Endometrial microvascular endothelial cells (primary cell): ENCODE results near the gene LIG3. TPM values are rescaled to one million over a fixed set of nuclear protein-coding genes. Genes with fewer than 3 reads are reported as not detected.
"Not testable (repeated sequence)": the region's sequence is repeated elsewhere in the genome, so short reads cannot be mapped to it uniquely, and the experiment has no call there.

Source experiments
- in situ Hi-C: cut with HindIII; loops from 2 replicates; pipeline ENCODE4 v1.10.0; 2017; ENCODE audit warnings: low sequenced_read_pairs, low pct_unique_long_range_greater_than_20kb; ENCODE audit errors: inconsistent ontology term
- total RNA-seq: library from RNA; depleted of rRNA; stranded (reverse); fragments of >200 nt; gene quantifications from one replicate; pipeline ENCODE4 v1.2.3, GENCODE V29; 2015; ENCODE audit errors: inconsistent ontology term

LIG3 gene
- total RNA-seq, result 48.2 TPM

DNA sequence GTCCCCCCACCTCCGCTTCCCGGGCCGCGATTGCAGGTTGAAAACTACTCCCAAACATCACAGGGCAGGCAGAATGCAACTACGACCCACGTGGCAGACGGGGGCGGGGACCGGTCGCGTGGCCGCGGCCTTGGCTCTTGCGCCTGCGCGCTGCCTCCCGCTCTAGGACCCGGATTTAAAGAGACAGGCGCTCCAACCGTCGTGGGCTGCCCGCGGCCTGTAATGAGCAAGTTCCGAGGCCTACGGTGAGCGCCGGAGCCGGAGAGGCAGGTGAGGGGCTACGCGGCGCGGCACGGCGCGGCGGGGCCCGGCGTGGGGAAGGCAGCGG lies at the start of gene LIG3:
LIG3 (plus strand) TSS at position 160 of the 328 bp plus-strand sequence. CDS start 2,494 bp downstream, outside the sequence.
- in situ Hi-C loops, result no loop called here

DNA sequence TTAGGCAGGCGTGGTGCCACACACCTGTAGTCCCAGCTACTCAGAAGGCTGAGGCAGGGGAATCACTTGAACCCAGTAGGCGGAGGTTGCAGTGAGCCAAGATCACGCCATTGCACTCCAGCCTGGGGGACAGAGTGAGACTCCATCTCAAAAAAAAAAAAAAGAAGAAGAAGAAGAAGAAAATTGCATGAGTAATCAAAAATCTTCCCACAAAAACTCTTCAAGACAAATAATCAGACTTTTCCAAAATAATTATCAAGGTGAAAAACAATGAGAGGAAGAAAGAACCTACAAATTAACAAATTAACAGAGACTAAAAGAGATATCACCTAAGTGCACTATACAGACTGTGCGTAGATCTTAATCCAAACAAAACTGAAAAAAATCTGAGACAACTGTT lies 29.5 kb upstream of the LIG3 start:
- in situ Hi-C loops, result not testable (repeated sequence)

DNA sequence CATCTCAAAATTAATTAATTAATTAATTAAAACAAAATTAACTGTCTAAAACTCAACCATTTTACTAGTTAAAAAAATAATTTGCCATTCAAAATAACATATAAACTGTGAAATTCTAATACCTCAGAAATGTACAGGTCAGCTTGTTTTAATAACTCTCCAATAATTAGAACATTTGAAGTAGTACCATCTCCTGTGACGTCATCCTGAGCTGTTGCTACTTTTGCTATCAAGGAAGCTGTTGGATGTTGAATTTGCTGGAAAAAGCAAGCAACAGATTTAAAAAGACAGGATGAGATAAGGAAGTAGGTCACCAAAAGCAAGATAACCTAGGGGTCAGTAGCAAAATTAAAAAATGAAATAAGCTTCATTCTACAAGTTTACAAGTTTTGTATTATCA lies 21.9 kb upstream of the LIG3 start:
- in situ Hi-C loops, result no loop called here

DNA sequence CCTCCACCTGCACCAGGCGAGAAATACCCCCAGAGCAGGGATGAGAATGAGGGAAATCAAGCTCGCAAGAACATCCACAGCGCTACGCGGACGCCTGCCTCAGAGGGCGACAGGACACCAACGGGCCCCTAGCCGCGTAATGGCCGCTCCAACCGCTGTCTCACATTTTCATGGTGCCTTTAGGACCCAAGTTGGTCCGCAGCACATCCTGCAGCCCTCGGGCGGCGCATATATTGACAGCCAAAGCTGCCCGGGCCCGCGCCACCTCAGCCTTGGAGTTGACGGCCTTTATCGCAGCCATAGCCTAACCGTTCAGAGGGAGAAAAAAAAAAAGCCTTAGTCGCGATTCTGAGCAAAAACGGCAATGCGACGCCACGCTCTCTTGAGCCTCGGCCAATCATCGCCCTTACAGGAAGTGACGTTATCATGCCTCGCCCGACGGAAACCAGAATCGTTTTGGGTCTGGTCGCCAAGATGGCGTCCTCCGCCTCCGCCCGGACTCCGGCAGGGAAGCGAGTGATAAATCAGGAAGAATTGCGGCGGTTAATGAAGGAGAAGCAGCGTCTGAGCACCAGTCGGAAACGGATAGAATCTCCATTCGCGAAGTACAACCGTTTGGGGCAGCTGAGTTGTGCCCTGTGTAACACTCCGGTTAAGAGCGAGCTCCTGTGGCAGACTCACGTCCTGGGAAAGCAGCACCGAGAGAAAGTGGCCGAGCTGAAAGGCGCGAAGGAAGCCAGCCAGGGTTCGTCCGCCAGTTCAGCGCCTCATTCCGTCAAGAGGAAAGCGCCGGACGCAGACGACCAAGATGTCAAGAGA lies 19.0 kb upstream of the LIG3 start, which contains the start of the genes CCT6B and ZNF830:
CCT6B (minus strand) TSS at position 368 of the 819 bp plus-strand sequence; CDS start at position 301, 67 bp downstream.
ZNF830 (plus strand) TSS at position 448 of the 819 bp plus-strand sequence; CDS start at position 475, 27 bp downstream.
- in situ Hi-C loops, result no loop called here

DNA sequence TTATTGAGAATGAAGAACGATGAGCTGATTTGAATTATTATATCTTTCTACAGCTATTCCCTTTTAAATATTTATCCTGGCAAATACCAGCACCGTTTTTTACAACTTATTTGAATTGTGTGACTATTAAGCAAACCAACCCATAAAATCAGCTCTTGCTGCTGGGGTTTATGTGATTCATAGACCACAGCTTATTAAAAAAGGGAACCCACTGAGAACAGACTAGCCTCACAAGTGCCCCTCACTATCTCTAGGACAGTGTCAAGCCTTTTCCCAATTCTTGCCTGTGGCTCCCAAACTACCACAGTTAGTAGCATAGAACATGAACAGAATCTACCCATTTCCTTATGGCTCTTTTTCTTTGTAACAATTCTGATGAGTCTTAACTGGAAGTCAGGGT lies 6.1 kb upstream of the LIG3 start:
- in situ Hi-C loops, result no loop called here

DNA sequence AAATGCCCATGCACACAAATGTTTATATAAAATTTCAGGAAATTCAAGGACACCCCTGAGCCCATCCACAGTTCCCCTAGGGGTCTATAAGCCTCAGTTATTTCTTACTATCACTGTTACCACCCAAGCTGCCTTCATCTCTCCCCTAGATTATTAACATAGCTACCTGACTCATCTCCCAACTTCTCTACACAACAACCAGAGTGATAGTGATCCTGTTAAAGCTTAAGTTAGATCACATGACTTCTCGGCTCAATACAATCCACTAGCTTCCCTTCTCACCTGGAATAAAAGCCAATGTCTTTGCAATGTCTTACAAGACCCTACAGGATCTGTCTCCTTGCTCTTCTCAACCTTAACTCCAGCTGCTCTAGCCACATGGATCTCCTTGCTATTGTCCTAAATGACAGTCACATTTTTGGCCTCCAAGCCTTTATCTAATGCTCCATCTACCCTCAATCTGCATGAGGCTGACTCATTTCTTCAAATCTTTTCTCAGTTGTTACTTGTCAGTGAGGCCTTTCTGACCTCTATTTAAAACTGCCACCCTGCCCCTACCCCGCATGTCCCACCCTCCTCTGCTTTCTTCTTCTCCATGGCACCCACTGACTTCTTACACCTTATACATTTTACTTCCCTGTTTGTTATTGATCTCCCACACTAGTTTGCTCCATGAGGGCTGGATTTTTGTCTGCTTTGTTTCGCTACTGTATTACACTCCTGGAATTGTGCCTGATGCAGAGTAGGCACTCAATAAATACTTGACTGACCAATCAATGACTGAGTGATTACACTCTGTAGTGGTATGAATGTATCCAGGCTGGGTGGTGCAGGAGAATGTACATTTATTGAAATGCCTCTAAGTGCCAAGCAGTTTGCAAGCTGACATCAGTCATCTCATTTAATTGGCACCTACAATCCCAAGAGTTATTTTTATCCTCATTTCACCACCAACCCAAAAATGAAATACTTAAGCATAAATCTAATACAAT lies 5.2 kb upstream of the LIG3 start:
- in situ Hi-C loops, result no loop called here

DNA sequence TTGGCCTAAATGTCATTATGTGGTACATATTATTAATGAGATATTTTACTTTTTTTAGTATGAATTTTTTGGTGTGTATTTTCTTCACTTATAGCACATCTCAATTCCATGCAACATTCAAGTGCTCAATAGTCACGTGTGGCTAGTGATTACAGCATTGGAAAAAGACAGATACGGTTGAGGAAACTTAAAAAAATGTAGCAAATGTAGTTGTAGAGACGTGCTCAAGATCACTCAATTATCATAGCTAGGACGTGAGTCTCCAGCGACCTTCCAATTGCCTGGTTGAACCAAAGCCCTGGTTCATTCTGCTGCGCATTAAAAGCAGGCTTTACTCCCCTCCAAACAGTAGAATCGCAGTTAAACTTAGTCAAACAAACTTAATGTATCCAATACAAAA lies 1.2 kb upstream of the LIG3 start:
- in situ Hi-C loops, result no loop called here

DNA sequence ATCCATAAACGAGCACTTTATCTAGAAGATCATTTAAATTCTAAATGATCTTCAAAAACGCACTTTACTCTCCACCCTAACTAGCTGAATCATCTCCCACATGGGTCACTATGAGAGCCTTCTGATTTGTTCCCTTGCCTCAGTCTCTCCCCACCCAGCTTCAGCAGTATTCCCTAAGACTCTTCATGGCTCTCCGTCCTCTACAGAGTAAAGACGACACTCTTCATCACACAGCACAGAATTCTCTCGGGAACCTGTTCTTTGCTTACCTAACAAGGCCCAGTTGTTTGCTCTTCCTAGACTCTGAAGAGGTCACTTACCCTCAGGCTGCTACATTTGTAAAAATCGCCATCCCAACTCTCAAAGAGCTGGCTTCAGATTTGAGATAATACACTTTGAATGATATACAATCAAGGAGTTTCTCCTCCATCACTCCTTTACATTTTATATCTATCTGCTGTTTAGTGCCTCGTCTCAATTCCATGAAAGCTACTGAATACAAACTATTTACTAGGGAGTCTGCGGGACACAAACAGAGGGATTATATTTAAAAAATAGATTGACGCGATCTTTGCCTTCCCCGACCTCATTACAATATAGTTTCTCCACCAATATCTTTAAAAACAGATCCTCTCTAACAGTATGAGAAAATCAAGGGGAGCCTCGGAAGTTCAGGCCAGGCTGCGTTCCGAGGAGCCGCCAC lies 511 bp upstream of the LIG3 start:
- in situ Hi-C loops, result no loop called here

DNA sequence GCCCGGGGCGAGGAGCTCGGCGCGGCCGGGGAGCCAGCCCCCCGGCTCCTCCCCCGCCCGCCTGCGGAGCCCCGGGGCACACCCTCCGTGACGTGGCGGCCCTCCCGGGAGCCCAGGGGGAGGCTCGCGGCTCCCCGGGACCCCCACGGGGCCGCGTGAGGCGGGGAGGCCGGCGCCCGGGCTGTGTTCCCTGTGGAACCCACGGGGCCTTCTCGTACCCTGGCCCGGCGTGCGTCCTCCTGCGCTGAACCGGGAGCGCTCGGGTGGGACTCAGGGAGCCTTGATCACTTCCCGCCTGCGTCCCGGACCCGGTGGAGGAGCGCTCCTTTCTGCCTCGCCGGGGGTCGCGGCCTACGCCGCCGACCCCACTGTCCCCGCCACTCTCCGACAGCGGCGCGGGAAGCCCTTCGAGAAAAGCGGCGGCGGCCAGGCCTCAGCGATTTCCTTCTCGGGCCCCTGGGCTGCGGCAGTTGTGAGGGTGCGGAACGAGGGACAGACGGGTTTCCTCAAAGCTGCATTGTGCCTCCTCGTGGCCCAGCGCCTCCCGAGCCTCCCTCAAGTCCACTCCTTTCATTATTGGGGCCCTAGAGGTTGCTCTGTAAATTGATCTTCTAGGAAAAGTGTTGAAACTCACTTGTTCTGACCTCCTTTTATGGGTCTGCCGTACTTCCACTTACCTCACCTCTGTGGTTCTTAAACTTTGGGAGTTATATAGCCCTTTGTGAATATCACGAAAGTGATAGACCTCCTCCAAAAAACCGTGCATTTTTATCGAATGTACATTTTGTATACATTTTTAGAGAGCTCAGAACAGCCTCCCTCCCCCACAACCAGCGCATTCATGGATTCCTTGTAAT lies 597 bp downstream of the LIG3 start:
- in situ Hi-C loops, result no loop called here

DNA sequence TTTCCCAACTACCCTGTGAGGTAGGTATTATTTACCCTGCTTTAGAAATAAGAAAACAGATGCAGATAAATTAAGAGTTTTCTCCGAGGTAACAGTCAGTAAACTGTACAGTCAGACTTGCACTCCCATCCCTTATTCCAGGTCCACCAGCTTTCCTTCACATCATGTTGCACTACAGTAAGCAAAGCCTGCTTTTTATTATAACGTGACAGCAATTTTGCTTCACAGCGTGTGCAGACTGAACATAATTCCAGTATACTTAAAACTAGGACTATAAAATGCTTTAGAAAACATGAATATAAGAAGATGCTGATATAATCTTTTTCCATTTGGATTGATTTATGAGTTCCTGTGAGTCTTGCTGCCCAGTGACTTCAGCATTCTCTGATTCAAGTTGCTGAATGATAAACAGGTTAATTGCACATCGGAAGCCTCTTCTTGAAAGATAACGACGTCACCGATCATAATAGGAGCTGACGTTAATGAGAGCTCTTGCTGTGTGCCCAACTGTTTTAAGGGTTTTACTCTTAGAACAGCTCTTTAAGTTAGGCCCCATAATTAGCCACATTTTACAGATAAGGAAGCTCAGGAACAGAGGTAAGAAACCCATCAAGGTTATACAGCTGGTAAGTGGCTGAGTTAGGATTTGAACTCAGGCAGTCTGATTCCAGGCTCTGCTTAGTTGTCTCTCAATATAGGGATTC lies 1.4 kb downstream of the LIG3 start:
- in situ Hi-C loops, result no loop called here

DNA sequence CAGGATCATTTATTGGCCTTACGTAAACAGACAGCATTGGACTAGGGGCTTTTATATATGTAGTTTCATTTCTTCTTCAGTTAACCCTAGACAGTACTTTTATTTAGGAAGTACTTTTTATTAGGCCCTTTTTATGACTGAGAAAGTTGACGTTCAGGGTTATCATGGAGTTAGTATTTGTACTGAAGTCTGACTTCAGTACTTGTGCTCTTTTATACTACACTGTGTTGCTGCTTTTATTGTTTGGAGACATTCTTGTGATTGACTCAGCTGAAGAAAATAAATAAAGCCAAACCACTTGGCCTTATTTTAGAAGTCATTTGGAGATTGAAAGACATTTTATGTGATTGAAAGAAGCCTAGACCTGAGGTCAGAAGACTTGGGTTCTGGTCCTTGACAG lies 6.9 kb downstream of the LIG3 start:
- in situ Hi-C loops, result no loop called here

DNA sequence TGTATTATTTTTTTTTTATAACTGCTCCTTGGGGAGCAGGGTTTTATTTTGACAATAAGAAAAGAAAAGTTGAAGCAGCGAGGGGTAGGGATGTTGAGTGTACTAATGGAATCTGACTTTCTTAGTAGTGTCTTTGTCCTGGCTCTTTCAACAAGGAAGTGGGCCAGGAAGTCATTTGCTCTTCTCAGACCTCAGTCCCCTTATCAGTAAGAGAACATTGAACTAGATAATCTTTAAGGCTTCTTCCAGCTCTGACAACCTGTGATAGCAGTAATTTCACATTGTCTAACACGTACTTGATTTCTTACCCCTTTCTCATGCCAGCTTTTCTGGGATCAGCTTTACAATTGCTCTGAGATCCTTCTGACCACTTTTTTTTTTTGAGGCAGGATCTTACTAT lies 8.3 kb downstream of the LIG3 start:
- in situ Hi-C loops, result no loop called here

DNA sequence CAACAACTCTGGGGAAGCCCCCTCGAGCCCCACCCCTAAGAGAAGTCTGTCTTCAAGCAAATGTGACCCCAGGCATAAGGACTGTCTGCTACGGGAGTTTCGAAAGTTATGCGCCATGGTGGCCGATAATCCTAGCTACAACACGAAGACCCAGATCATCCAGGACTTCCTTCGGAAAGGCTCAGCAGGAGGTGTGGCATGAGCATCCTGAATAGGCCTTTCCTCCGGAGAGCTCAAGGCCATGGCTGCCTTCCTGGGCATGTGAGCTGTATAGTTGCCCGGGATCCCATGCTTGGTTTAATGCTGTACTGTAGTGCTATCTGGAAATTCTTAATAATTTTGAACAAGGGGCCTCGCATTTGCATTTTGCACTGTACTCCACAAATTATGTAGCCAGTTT lies 9.2 kb downstream of the LIG3 start:
- in situ Hi-C loops, result no loop called here

DNA sequence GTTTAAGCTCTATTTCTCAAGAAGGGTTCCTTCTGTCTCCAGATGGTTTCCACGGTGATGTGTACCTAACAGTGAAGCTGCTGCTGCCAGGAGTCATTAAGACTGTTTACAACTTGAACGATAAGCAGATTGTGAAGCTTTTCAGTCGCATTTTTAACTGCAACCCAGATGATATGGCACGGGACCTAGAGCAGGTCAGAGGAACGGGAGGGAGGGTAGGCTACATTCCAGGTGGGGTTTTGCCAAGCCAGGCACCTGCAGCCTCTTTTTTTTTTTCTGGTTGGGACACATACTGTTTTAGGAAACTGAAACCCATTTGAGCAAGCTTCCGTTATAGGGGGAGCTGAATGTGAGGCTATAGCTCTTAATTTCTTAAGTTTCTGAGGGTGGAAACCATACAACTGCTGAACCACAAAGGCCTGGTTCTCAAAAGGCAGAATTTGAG lies 10.6 kb downstream of the LIG3 start:
- in situ Hi-C loops, result no loop called here

DNA sequence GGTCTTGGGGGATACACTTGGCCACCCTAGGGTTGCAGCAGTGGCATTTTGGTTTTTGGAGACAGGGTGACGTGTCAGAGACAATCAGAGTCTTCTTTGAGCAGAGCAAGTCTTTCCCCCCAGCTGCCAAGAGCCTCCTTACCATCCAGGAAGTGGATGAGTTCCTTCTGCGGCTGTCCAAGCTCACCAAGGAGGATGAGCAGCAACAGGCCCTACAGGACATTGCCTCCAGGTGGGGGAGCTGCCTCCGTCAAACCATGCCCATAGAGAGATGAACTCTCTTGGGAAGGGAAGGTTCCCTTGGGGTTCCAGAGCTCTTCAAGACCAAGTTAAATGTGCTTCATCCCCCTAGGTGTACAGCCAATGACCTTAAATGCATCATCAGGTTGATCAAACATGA lies 11.3 kb downstream of the LIG3 start:
- in situ Hi-C loops, result no loop called here

DNA sequence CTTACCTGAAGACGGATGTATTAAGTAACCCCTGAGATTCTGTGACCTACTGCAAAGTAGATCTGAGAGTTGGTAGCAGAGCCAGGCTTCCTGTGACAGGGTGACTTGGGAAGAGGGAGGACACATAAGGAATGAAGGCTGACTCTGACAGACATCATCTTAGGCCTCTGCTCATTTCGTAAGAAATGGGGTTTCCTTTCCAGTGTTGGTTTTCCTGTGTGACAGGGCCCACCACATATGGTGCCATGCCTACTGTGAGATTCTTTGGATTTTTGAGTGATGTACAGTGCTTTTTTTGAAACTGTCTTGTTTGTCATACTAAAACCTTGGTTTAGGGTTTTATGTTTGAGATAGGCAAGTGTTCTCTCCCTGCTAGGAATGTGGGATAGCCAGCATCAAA lies 12.7 kb downstream of the LIG3 start:
- in situ Hi-C loops, result no loop called here

DNA sequence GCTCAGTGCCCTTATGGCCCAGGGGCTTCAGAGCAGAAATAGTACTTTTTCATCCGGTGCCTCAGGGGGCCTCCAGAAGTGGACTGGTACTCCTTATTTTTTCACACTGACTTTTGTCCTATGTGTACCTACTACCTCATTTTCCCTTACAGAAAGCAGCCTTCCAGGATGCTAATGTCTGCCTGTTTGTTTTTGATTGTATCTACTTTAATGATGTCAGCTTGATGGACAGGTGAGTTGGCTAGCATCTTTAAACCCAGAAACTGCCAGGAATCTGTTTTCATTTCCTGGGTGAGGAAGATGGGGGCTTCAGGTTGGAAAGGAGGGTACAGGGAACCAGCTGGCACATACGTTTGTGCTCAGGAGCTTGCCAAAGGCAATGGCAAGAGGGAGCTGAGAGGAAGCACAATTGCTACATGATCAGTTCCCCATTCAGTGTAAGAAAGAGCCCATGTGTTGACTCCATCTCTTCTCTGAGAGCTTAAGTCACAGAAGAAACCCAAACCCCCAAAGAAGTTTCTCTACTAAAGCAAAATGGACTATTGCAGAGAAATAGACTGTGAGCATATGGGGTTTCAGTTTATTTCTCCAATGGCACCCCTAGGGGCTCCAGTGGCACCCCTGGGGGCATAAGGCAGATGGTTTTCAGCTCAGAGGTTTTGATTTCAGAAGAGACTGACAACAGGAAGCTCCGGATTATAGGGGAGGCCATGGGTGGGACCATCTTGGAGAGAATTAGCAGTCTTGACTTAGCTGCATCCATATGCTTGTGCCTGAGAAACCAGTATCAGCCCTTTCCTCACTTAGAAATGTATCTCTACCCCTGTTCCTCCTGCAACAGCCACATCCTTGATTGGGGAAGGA lies 16.3 kb downstream of the LIG3 start:
- in situ Hi-C loops, result no loop called here
